GM12878 (cell line): ENCODE results near the gene ORC4. TPM values are rescaled to one million over a fixed set of nuclear protein-coding genes. Genes with fewer than 3 reads are reported as not detected.

Source experiments
- ATAC-seq: fragments of 200-7000 bp; cut with Tn5 transposase; 3 replicates; pipeline ENCODE4 v1.9.1; 2020; ENCODE audit warnings: mild to moderate bottlenecking, moderate library complexity
- BruUV-seq: library from RNA; stranded (reverse); fragments of 400-500 nt; replicated peaks from 2 replicates; lab custom pipeline; 2021; lab: Mats Ljungman, UMichigan
- CTCF ChIA-PET: fragments of 300-600 bp; sonication (Branson Sonifier 250); formaldehyde crosslinking; extraction: SDS; loops from one replicate; lab custom pipeline; 2021; ENCODE audit warnings: inconsistent platforms; lab: Yijun Ruan, JAX
- POLR2A ChIA-PET: fragments of 350-600 bp; formaldehyde crosslinking; extraction: SDS; loops from one replicate; lab custom pipeline; 2021; ENCODE audit warnings: inconsistent platforms; lab: Charles Lee
- RAD21 ChIA-PET: fragments of 300-600 bp; sonication (Branson Sonifier 250); formaldehyde crosslinking; loops from one replicate; lab custom pipeline; 2023; ENCODE audit warnings: antibody characterized with exemption; ENCODE audit not compliant: unreplicated experiment; lab: Charles Lee
- SMC1A ChIA-PET: fragments of 300-600 bp; sonication (Branson Sonifier 250); formaldehyde crosslinking; loops from one replicate; lab custom pipeline; 2023; ENCODE audit not compliant: unreplicated experiment, uncharacterized antibody; lab: Charles Lee
- DNase-seq: peaks from one replicate; pipeline ENCODE4 v3.0.0-alpha.2; 2011; ENCODE audit warnings: low read depth, low spot score
- FAIRE-seq: peaks from 3 replicates; lab custom pipeline; 2011; peaks lifted over from hg19 to GRCh38; lab: Jason Lieb, UNC
- H2AFZ ChIP-seq: 2 replicates; pipeline ENCODE4 v1.6.0; 2011; ENCODE audit warnings: low read depth, low read length, control low read depth; ENCODE audit not compliant: control insufficient read depth
- H3K27ac ChIP-seq: 2 replicates; pipeline ENCODE4 v1.5.1; 2011; ENCODE audit warnings: control low read depth; ENCODE audit not compliant: control insufficient read depth, insufficient read depth
- H3K27me3 ChIP-seq, 2 experiments: replicated peaks in 1 of 2; 2 replicates each; pipeline versions ENCODE4 v1.6.0 to v1.6.1; 2011; ENCODE audit warnings: low read length in 1 of 2; ENCODE audit not compliant: control insufficient read depth in 2 of 2, insufficient read depth in 2 of 2
- H3K36me3 ChIP-seq, 2 experiments: 2 replicates each; pipeline ENCODE4 v1.5.1; 2011; ENCODE audit warnings: low read length in 1 of 2; ENCODE audit not compliant: control insufficient read depth in 2 of 2, insufficient read depth in 2 of 2
- H3K4me1 ChIP-seq: 2 replicates; pipeline ENCODE4 v1.6.1; 2011; ENCODE audit warnings: mild to moderate bottlenecking, low read length, moderate library complexity, mixed read lengths; ENCODE audit not compliant: control insufficient read depth, insufficient read depth
- H3K4me2 ChIP-seq: 2 replicates; pipeline ENCODE4 v1.6.0; 2011; ENCODE audit warnings: control low read depth; ENCODE audit not compliant: control insufficient read depth, insufficient read depth
- H3K4me3 ChIP-seq: fragments of 200-600 bp; sonication (generic); 2 replicates; pipeline ENCODE4 v1.5.1; 2016
- H3K79me2 ChIP-seq: 2 replicates; pipeline ENCODE4 v1.6.0; 2011; ENCODE audit warnings: low read length; ENCODE audit not compliant: control insufficient read depth, insufficient read depth
- H3K9ac ChIP-seq: 2 replicates; pipeline ENCODE4 v1.8.0; 2011; ENCODE audit warnings: low read length, control low read depth, mixed read lengths; ENCODE audit not compliant: control insufficient read depth, insufficient read depth
- H3K9me3 ChIP-seq: replicated peaks from 3 replicates; pipeline ENCODE4 v1.5.1; 2011; ENCODE audit warnings: mild to moderate bottlenecking, low read length; ENCODE audit not compliant: control insufficient read depth, insufficient read depth
- H4K20me1 ChIP-seq: 2 replicates; pipeline ENCODE4 v1.6.0; 2011; ENCODE audit not compliant: control insufficient read depth, insufficient read depth
- CBFB ChIP-seq: IDR thresholded peaks from 2 replicates; pipeline ENCODE4 v1.6.1; 2016; ENCODE audit warnings: antibody characterized with exemption, low read depth
- CBX3 ChIP-seq: fragments of 200-600 bp; sonication (generic); IDR thresholded peaks from 2 replicates; pipeline ENCODE4 v1.6.1; 2016; ENCODE audit warnings: low read depth, borderline replicate concordance
- E2F4 ChIP-seq: IDR thresholded peaks from 2 replicates; pipeline ENCODE4 v1.6.1; 2012; ENCODE audit warnings: low read depth, low read length, improper control_type of control experiment
- ELK1 ChIP-seq: IDR thresholded peaks from 2 replicates; pipeline ENCODE4 v1.6.1; 2012; ENCODE audit warnings: low read depth, low read length, improper control_type of control experiment
- FOS ChIP-seq: IDR thresholded peaks from 3 replicates; pipeline ENCODE4 v1.6.1; 2011; ENCODE audit warnings: borderline replicate concordance; ENCODE audit not compliant: insufficient read length; ENCODE audit errors: extremely low read depth
- IKZF1 ChIP-seq: fragments of 450-650 bp; conservative IDR thresholded peaks from 2 replicates; pipeline ENCODE4 v1.6.1; 2017; ENCODE audit warnings: antibody characterized with exemption, mild to moderate bottlenecking
- IRF3 ChIP-seq: fragments of 450-650 bp; IDR thresholded peaks from 2 replicates; pipeline ENCODE4 v1.6.1; 2014; ENCODE audit warnings: mild to moderate bottlenecking
- MAX ChIP-seq: IDR thresholded peaks from 2 replicates; pipeline ENCODE4 v1.6.1; 2012; ENCODE audit warnings: low read depth, low read length, improper control_type of control experiment
- PML ChIP-seq: IDR thresholded peaks from 2 replicates; pipeline ENCODE4 v1.6.1; 2012; ENCODE audit warnings: low read length, inconsistent platforms
- RUNX3 ChIP-seq: IDR thresholded peaks from 2 replicates; pipeline ENCODE4 v1.6.1; 2012; ENCODE audit warnings: low read length, inconsistent platforms
- TBL1XR1 ChIP-seq: IDR thresholded peaks from 2 replicates; pipeline ENCODE4 v1.6.1; 2012; ENCODE audit warnings: low read depth, low read length, improper control_type of control experiment
- WRNIP1 ChIP-seq: IDR thresholded peaks from 2 replicates; pipeline ENCODE4 v1.6.1; 2011; ENCODE audit warnings: low read depth, low read length, improper control_type of control experiment, borderline replicate concordance
- WGBS: methylation state at CpG from one replicate; pipeline ENCODE4 v1.1.6; 2016; ENCODE audit warnings: low lambda C conversion rate; ENCODE audit not compliant: insufficient replicate concordance, insufficient coverage; ENCODE audit errors: missing lambda C conversion rate; 5-methylcytosine and 5-hydroxymethylcytosine counted together
- in situ Hi-C: fragments of 300-500 bp; cut with MboI; formaldehyde crosslinking; loops from 9 replicates; pipeline ENCODE4 v1.14.3; 2018; ENCODE audit warnings: mixed read lengths
- intact Hi-C: fragments of 100-400 bp; cut with micrococcal nuclease; formaldehyde crosslinking; loops from one replicate; pipeline ENCODE4 v1.14.2; 2022; ENCODE audit not compliant: unreplicated experiment
- polyA plus RNA-seq, 11 experiments: library from polyadenylated mRNA; depleted of rRNA in 4 of 11; unstranded in 6 of 11; stranded (reverse) in 5 of 11; fragments of >200 nt; fragmentation: Nextera tagmentation in 4 of 11; fragmentation: Illumina TruSeq in 1 of 11; extraction: Ambion mirVana in 4 of 11; extraction: Trizol in 1 of 11; gene quantifications; 1 replicate in 1 of 11; 2 replicates in 10 of 11; pipeline versions ENCODE4 v1.2.1 to v1.2.3, GENCODE V29; 2011 to 2016; ENCODE audit warnings: inconsistent platforms in 2 of 11, missing spikeins in 2 of 11, low read depth in 1 of 11
- total RNA-seq, 4 experiments: library from RNA; depleted of rRNA in 3 of 4; stranded (reverse); fragments of >200 nt in 3 of 4; fragmentation: Illumina TruSeq in 1 of 4; extraction: Trizol in 1 of 4; gene quantifications; 2 replicates each; pipeline versions ENCODE4 v1.2.1 to v1.2.3, GENCODE V29; 2013 to 2021

Gene ORC4
- total and polyA plus RNA-seq, 10 of the 15 experiments (the other 5 are each of a cell fraction or from before 2014, with no cell fraction given) = 25.7 to 71.3 (median 52.1) TPM

- POLR2A ChIA-PET = interaction anchor here (1.0 kb wide), 1 partner anchor 13 kb away, joined by 3 read pairs; no protein-coding TSS in a partner anchor
- in situ Hi-C loops (no loop called here), intact Hi-C loops (no loop called here)
- Histone ChIP-seq H3K4me3 (no peak overlapping the region), H2AFZ (no peak overlapping the region), H3K79me2 (no peaks in the 10 kb centered on the region), H3K36me3 (no peaks in the 10 kb centered on the region), H3K4me1 (no peaks in the 10 kb centered on the region), H3K27me3 (no peaks in the 10 kb centered on the region), H3K27ac (no peak overlapping the region), H3K9me3 (peaks cover 2% of the 10 kb centered on the region; the same call in 2 of the 3 replicates), H4K20me1 (no peaks in the 10 kb centered on the region), H3K9ac (no peak overlapping the region), H3K4me2 (no peak overlapping the region)
- no peak for TF ChIP-seq CBFB
- TF ChIP-seq PML = no peak
- TF ChIP-seq ELK1 = no peak
- no peak for TF ChIP-seq WRNIP1
- TF ChIP-seq TBL1XR1 = no peak
- TF ChIP-seq IRF3 = no peak
- TF ChIP-seq IKZF1 = no peak
- TF ChIP-seq E2F4 = no peak
- TF ChIP-seq RUNX3 = no peak
- TF ChIP-seq MAX = no peak
- no peak for TF ChIP-seq FOS
- TF ChIP-seq CBX3 = no peak
- no peak for ATAC-seq
- no TSS peak for BruUV-seq
- WGBS = 98% methylated on average over 2 of the region's 2 CpGs
- FAIRE-seq = no peak
- no peak for DNase-seq
- CTCF ChIA-PET = interaction anchor here (1.7 kb wide), 1 partner anchor 74 kb away, joined by 4 read pairs; no protein-coding TSS in a partner anchor
- SMC1A ChIA-PET = interaction anchor here (1.1 to 1.5 kb wide), 2 partner anchors 10 to 12 kb away, joined by 3 to 5 read pairs; no protein-coding TSS in a partner anchor
- RAD21 ChIA-PET = no interaction called here
Observed at GRCh38 chr2:148063633-148064032, 43.1 kb upstream of the ORC4 start.
